OCI-LY1 (cell line): ENCODE data around the gene SNTG2.

Source experiments
- H2AFZ ChIP-seq: fragments of 200-600 bp; sonication (generic), shearing (Covaris generic); 2 replicates; pipeline ENCODE4 v1.6.0; 2014; ENCODE audit warnings: antibody characterized with exemption, mild to moderate bottlenecking, low read length
- H3F3A ChIP-seq: fragments of 200-600 bp; sonication (generic), shearing (Covaris generic); 2 replicates; pipeline ENCODE4 v1.6.0; 2014; ENCODE audit warnings: mild to moderate bottlenecking, antibody characterized with exemption, low read length, moderate library complexity; ENCODE audit not compliant: insufficient read depth
- H3K27ac ChIP-seq: fragments of 200-600 bp; sonication (generic); 2 replicates; pipeline ENCODE4 v1.5.1; 2014; ENCODE audit warnings: low read length, mixed run types, mild to moderate bottlenecking, low read depth; ENCODE audit not compliant: poor library complexity, severe bottlenecking
- H3K27me3 ChIP-seq: fragments of 200-600 bp; sonication (generic); 2 replicates; pipeline ENCODE4 v1.6.0; 2014; ENCODE audit warnings: antibody characterized with exemption, mild to moderate bottlenecking, low read length, moderate library complexity; ENCODE audit not compliant: insufficient read depth
- H3K36me3 ChIP-seq: fragments of 200-600 bp; sonication (generic); 2 replicates; pipeline ENCODE4 v1.6.1; 2014; ENCODE audit warnings: mild to moderate bottlenecking, antibody characterized with exemption, low read length, moderate library complexity, mixed read lengths; ENCODE audit not compliant: insufficient read depth
- H3K4me1 ChIP-seq: fragments of 200-600 bp; sonication (generic); 2 replicates; pipeline ENCODE4 v1.5.1; 2014; ENCODE audit warnings: mild to moderate bottlenecking, low read length, moderate library complexity; ENCODE audit not compliant: insufficient read depth, severe bottlenecking
- H3K4me2 ChIP-seq: fragments of 200-600 bp; sonication (generic), shearing (Covaris generic); 2 replicates; pipeline ENCODE4 v1.6.1; 2014; ENCODE audit warnings: low read length
- H3K4me3 ChIP-seq: fragments of 200-600 bp; sonication (generic); 2 replicates; pipeline ENCODE4 v1.5.1; 2014; ENCODE audit warnings: low read length, low read depth, mild to moderate bottlenecking, mixed read lengths; ENCODE audit not compliant: poor library complexity, severe bottlenecking
- H3K79me2 ChIP-seq: fragments of 200-600 bp; shearing (Covaris generic); 2 replicates; pipeline ENCODE4 v1.6.1; 2016; ENCODE audit warnings: mixed run types, low read length, mixed read lengths; ENCODE audit not compliant: insufficient read depth
- H3K9ac ChIP-seq: fragments of 200-600 bp; sonication (generic), shearing (Covaris generic); 2 replicates; pipeline ENCODE4 v1.6.1; 2014; ENCODE audit warnings: mild to moderate bottlenecking, low read length, mixed read lengths
- H3K9me2 ChIP-seq: fragments of 200-600 bp; sonication (generic), shearing (Covaris generic); 2 replicates; pipeline ENCODE4 v1.6.1; 2014; ENCODE audit warnings: low read depth, mild to moderate bottlenecking, low read length, mixed read lengths
- H3K9me3 ChIP-seq: fragments of 200-600 bp; shearing (Covaris generic); 2 replicates; pipeline ENCODE4 v1.6.1; 2014; ENCODE audit warnings: low read length, mixed read lengths
- H4K20me1 ChIP-seq: fragments of 200-600 bp; sonication (generic), shearing (Covaris generic); 2 replicates; pipeline ENCODE4 v1.6.0; 2016; ENCODE audit warnings: mild to moderate bottlenecking, low read length; ENCODE audit not compliant: insufficient read depth
- CTCF ChIP-seq: fragments of 200-600 bp; sonication (generic), shearing (Covaris generic); IDR thresholded peaks from 2 replicates; pipeline ENCODE4 v1.5.1; 2017; ENCODE audit warnings: mild to moderate bottlenecking, antibody characterized with exemption, low read length, moderate library complexity, mixed read lengths
- EZH2 ChIP-seq: fragments of 200-600 bp; sonication (generic), shearing (Covaris generic); IDR thresholded peaks from 2 replicates; pipeline ENCODE4 v1.8.0; 2017; ENCODE audit warnings: borderline replicate concordance, mixed run types, mild to moderate bottlenecking, antibody characterized with exemption, low read length, moderate library complexity, mixed read lengths

SNTG2 gene

DNA sequence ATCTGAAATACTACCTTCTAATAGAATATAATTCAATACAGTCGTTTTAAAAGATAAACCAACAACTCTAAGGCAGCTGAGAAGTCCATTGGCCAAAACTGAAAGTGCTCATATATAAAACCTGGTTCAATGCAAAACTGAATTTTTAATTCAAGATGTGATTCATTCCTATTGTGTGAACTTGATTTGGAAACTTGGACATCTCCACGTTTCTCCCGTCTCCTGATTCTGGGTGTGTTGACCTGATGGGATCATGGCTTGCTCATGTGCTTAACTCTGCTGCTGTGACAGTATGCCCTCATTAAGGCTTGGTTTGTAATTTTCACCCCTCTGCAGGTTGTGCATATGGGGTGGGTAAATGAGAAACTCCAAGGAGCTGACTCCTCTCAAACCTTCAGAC is 296.3 kb downstream of the SNTG2 start:
- H3K9ac ChIP-seq: no peak overlapping the region
- no peaks in the 10 kb centered on the region for H3F3A ChIP-seq
- no peaks in the 10 kb centered on the region for H3K9me2 ChIP-seq
- H2AFZ ChIP-seq: no peak overlapping the region
- no peak overlapping the region for H3K27ac ChIP-seq
- TF ChIP-seq EZH2 (no peak), CTCF (no peak)
- H3K4me1 ChIP-seq: no peaks in the 10 kb centered on the region
- H3K36me3 ChIP-seq: no peaks in the 10 kb centered on the region
- H3K4me3 ChIP-seq: no peak overlapping the region
- no peaks in the 10 kb centered on the region for H3K79me2 ChIP-seq
- no peaks in the 10 kb centered on the region for H4K20me1 ChIP-seq
- H3K4me2 ChIP-seq: no peak overlapping the region
- no peaks in the 10 kb centered on the region for H3K27me3 ChIP-seq
- no peaks in the 10 kb centered on the region for H3K9me3 ChIP-seq

GRCh38 chr2:1248187-1248586 is 297.5 kb downstream of the SNTG2 start:
- H3K9me2 ChIP-seq: no peaks in the 10 kb centered on the region
- no peak overlapping the region for H2AFZ ChIP-seq
- H3K4me3 ChIP-seq: no peak overlapping the region
- no peaks in the 10 kb centered on the region for H3K27me3 ChIP-seq
- TF ChIP-seq EZH2 (no peak), CTCF (no peak)
- H3K79me2 ChIP-seq: no peaks in the 10 kb centered on the region
- H3K9me3 ChIP-seq: no peaks in the 10 kb centered on the region
- H3K4me2 ChIP-seq: no peak overlapping the region
- no peaks in the 10 kb centered on the region for H4K20me1 ChIP-seq
- no peak overlapping the region for H3K9ac ChIP-seq
- no peak overlapping the region for H3K27ac ChIP-seq
- no peaks in the 10 kb centered on the region for H3K4me1 ChIP-seq
- H3K36me3 ChIP-seq: no peaks in the 10 kb centered on the region
- no peaks in the 10 kb centered on the region for H3F3A ChIP-seq

DNA sequence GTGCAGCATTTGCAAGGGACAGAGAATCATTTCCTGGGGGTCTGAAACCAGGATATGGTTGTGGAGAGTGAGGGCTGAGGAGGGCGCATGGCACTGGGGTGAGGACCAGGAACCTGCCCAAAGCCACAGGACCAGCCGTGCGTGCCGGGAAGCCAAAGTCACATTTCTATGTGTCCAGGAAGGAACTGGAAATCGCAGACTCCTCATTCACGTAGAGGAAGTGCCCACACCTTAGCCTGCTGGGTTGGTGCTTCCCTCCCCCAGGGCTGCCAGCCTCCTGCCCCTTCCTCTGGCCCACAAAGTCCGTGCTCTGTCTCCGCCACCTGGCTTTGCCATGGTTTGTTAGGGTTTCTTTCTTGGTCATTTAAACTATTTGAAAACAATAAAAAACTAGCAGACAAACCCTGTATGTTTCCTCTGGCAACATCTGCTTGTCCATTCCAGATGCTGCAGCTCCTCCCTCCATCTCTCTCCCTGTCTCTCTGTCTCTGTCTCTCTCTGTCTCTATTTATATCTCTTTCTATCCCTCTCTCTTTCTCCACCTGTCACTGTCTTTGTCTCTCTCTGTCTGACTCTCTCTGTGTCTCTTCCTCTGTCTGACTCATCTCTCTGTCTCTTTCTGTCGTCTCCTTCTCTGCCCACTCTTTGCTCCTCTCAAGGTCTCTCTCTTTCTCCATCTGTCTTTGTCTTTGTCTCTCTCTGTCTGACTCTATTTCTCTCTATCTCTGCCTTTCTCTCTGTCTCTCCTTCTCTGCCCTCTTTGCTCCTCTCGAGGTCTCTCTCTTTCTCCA is 299.4 kb downstream of the SNTG2 start:
- Histone ChIP-seq H2AFZ (no peak overlapping the region), H3K9ac (no peak overlapping the region), H3K27ac (no peak overlapping the region), H4K20me1 (no peaks in the 10 kb centered on the region), H3K9me2 (no peaks in the 10 kb centered on the region), H3K79me2 (no peaks in the 10 kb centered on the region), H3K9me3 (no peaks in the 10 kb centered on the region), H3K4me1 (no peaks in the 10 kb centered on the region), H3K27me3 (no peaks in the 10 kb centered on the region), H3K4me3 (no peak overlapping the region), H3F3A (no peaks in the 10 kb centered on the region), H3K4me2 (no peak overlapping the region), H3K36me3 (no peaks in the 10 kb centered on the region)
- TF ChIP-seq CTCF: no peak
- no peak for TF ChIP-seq EZH2
